K562 (cell line): ENCODE measurements around the gene MAN1A1. TPM values are rescaled to one million over a fixed set of nuclear protein-coding genes. Genes with fewer than 3 reads are reported as not detected.

Source experiments
- ASH1L ChIP-seq: fragments of 450-650 bp; IDR thresholded peaks from 2 replicates; pipeline ENCODE4 v1.6.1; 2018; ENCODE audit warnings: borderline replicate concordance, mild to moderate bottlenecking, low read depth; ENCODE audit not compliant: partially characterized antibody
- ATF1 ChIP-seq, 2 experiments: fragments of 450-650 bp in 1 of 2; IDR thresholded peaks; 2 replicates each; pipeline ENCODE4 v1.6.1; 2016; ENCODE audit warnings: missing compliant biosample characterization in 1 of 2, missing genetic modification characterization in 1 of 2
- COPS2 ChIP-seq: fragments of 450-650 bp; conservative IDR thresholded peaks from 2 replicates; pipeline ENCODE4 v1.6.1; 2016; ENCODE audit warnings: mild to moderate bottlenecking, moderate library complexity
- EZH2 ChIP-seq: IDR thresholded peaks from 2 replicates; pipeline ENCODE4 v1.6.1; 2012; ENCODE audit warnings: low read depth, mild to moderate bottlenecking, inconsistent platforms, low read length, borderline replicate concordance
- GTF2E2 ChIP-seq: fragments of 200-800 bp; sonication (Bioruptor generic); IDR thresholded peaks from 2 replicates; pipeline ENCODE4 v1.6.1; 2016; ENCODE audit warnings: missing genetic modification characterization, missing compliant biosample characterization
- KAT2B ChIP-seq: IDR thresholded peaks from one replicate; pipeline ENCODE4 v1.6.1; 2012; ENCODE audit warnings: low read depth, mild to moderate bottlenecking, control low read depth, inconsistent platforms, low read length, moderate library complexity
- MTA3 ChIP-seq: fragments of 450-650 bp; formaldehyde crosslinking; IDR thresholded peaks from 2 replicates; pipeline ENCODE4 v1.6.1; 2017; ENCODE audit warnings: mild to moderate bottlenecking, borderline replicate concordance
- MYNN ChIP-seq, 2 experiments: sonication (generic); formaldehyde crosslinking in 1 of 2; IDR thresholded peaks; 2 replicates each; pipeline versions ENCODE4 v1.5.0 to v1.6.1; 2016 to 2020; ENCODE audit warnings: antibody characterized with exemption in 1 of 2, missing genetic modification reagents in 1 of 2
- NR2C2 ChIP-seq, 2 experiments: fragments of 200-800 bp in 1 of 2; sonication (Bioruptor generic) in 1 of 2; sonication (generic) in 1 of 2; formaldehyde crosslinking in 1 of 2; IDR thresholded peaks; 2 replicates each; pipeline versions ENCODE4 v1.6.1 to v1.8.0; 2016 to 2022; ENCODE audit warnings: mild to moderate bottlenecking in 1 of 2, missing compliant biosample characterization in 1 of 2, missing genetic modification characterization in 1 of 2, missing genetic modification reagents in 1 of 2
- NR2F6 ChIP-seq: fragments of 450-650 bp; formaldehyde crosslinking; IDR thresholded peaks from 2 replicates; pipeline ENCODE4 v1.4.0; 2020; ENCODE audit warnings: mild to moderate bottlenecking
- POLR2AphosphoS2 ChIP-seq: IDR thresholded peaks from 2 replicates; pipeline ENCODE4 v1.6.1; 2012; ENCODE audit warnings: low read length, improper control_type of control experiment
- POLR3A ChIP-seq: IDR thresholded peaks from 2 replicates; pipeline ENCODE4 v1.6.1; 2011; ENCODE audit warnings: borderline replicate concordance, mild to moderate bottlenecking, moderate library complexity; ENCODE audit not compliant: insufficient read length, insufficient read depth; ENCODE audit errors: extremely low read depth
- SMARCE1 ChIP-seq: fragments of 450-650 bp; IDR thresholded peaks from 2 replicates; pipeline ENCODE4 v1.7.1; 2016; ENCODE audit warnings: mild to moderate bottlenecking
- SRSF1 ChIP-seq: fragments of 200-400 bp; formaldehyde crosslinking; IDR thresholded peaks from 2 replicates; pipeline ENCODE4 v1.6.1; 2017; ENCODE audit warnings: mild to moderate bottlenecking, low read depth, low read length, moderate library complexity
- SRSF7 ChIP-seq: fragments of 200-400 bp; formaldehyde crosslinking; optimal IDR thresholded peaks from 2 replicates; pipeline ENCODE3; 2017; ENCODE audit warnings: mild to moderate bottlenecking, low read depth, low read length
- THAP12 ChIP-seq: fragments of 250-450 bp; sonication (Bioruptor Pico); IDR thresholded peaks from 2 replicates; pipeline ENCODE4 v1.9.0; 2021; ENCODE audit warnings: mild to moderate bottlenecking, inconsistent platforms
- USF2 ChIP-seq: sonication (generic); formaldehyde crosslinking; IDR thresholded peaks from 2 replicates; pipeline ENCODE4 v1.5.0; 2020; ENCODE audit warnings: missing genetic modification reagents
- ZBTB33 ChIP-seq: sonication (generic); formaldehyde crosslinking; IDR thresholded peaks from 2 replicates; pipeline ENCODE4 v1.8.1; 2023; ENCODE audit warnings: mild to moderate bottlenecking, missing genetic modification reagents
- ZNF280B ChIP-seq: fragments of 250-450 bp; sonication (Bioruptor Pico); IDR thresholded peaks from 2 replicates; pipeline ENCODE4 v1.5.1; 2021; ENCODE audit warnings: mild to moderate bottlenecking
- ZNF512 ChIP-seq: IDR thresholded peaks from 2 replicates; pipeline ENCODE4 v1.6.1; 2016; ENCODE audit warnings: missing genetic modification characterization, missing compliant biosample characterization
- polyA plus RNA-seq, 8 experiments: library from polyadenylated mRNA; depleted of rRNA in 4 of 8; stranded (reverse) in 5 of 8; unstranded in 3 of 8; fragments of >200 nt; fragmentation: Nextera tagmentation in 2 of 8; fragmentation: Illumina TruSeq in 1 of 8; extraction: Ambion mirVana in 2 of 8; extraction: Trizol in 1 of 8; gene quantifications; 2 replicates each; pipeline versions ENCODE4 v1.2.1 to v1.2.3, GENCODE V29; 2011 to 2014; ENCODE audit warnings: inconsistent platforms in 1 of 8, missing spikeins in 1 of 8
- total RNA-seq, 7 experiments: library from RNA; depleted of rRNA in 6 of 7; stranded (reverse); fragments of >200 nt in 6 of 7; fragmentation: Illumina TruSeq in 2 of 7; extraction: Trizol in 2 of 7; gene quantifications; 2 replicates each; pipeline versions ENCODE4 v1.2.1 to v1.2.3, GENCODE V29; 2011 to 2021; ENCODE audit warnings: low replicate concordance in 1 of 7

MAN1A1 gene
- total and polyA plus RNA-seq, 9 of the 15 experiments (the other 6 are each of a cell fraction or from before 2014, with no cell fraction given) = 24.5 to 78.4 (median 59.7) TPM

GRCh38 chr6:119308048-119308570, 41.5 kb downstream of the MAN1A1 start (continued):
- no peak for TF ChIP-seq ZBTB33
- TF ChIP-seq NR2C2 (CRISPR knock-in tag; IDR thresholded peaks at IDR 0.05) = no peak
- TF ChIP-seq NR2C2 (tag; IDR thresholded peaks at IDR 0.05) = peak; percentile 81
- TF ChIP-seq EZH2 = no peak
- TF ChIP-seq GTF2E2 = no peak
- no peak for TF ChIP-seq KAT2B
- no peak for TF ChIP-seq ASH1L
- peak; percentile 54; the same call in 1 of the 2 replicates for TF ChIP-seq MTA3
- TF ChIP-seq COPS2 = no peak
- TF ChIP-seq SRSF1 = no peak
- TF ChIP-seq ZNF280B (CRISPR knock-in tag) = no peak
- no peak for TF ChIP-seq NR2F6 (CRISPR knock-in tag)
- TF ChIP-seq USF2 (CRISPR knock-in tag) = no peak
- TF ChIP-seq POLR3A = no peak
- no peak for TF ChIP-seq MYNN (IDR thresholded peaks at IDR 0.05)
- TF ChIP-seq MYNN (CRISPR knock-in tag; IDR thresholded peaks at IDR 0.05) = no peak
- no peak for TF ChIP-seq ATF1 (CRISPR knock-in tag; IDR thresholded peaks at IDR 0.05)
- TF ChIP-seq ATF1 (tag; IDR thresholded peaks at IDR 0.05) = peak; percentile 88
- TF ChIP-seq SMARCE1 = peak; percentile 98
- no peak for TF ChIP-seq THAP12
- no peak for TF ChIP-seq SRSF7
- TF ChIP-seq POLR2AphosphoS2 = no peak
- TF ChIP-seq ZNF512 (tag) = no peak
